Natural killer cell (primary cell): ENCODE results near the gene DHRS2. TPM values are rescaled to one million over a fixed set of nuclear protein-coding genes. Genes with fewer than 3 reads are reported as not detected.

Experiments used
- ATAC-seq, 3 donors: fragments of 150-1000 bp in 2 of 3; fragments of 200-7000 bp in 1 of 3; cut with Tn5 transposase; 1 replicate in 1 of 3; 2 replicates in 2 of 3; pipeline ENCODE4 v1.10.0; 2021; ENCODE audit warnings: mild to moderate bottlenecking in 2 of 3, moderate library complexity in 2 of 3
- DNase-seq, 2 donors: peaks; one replicate each; pipeline versions ENCODE4 v3.0.0 to v3.0.0-alpha.2; 2013 to 2021; ENCODE audit warnings: mixed read lengths in 1 of 2
- H3K27ac ChIP-seq: one replicate; pipeline ENCODE4 v1.5.1; 2013; ENCODE audit warnings: mild to moderate bottlenecking, low read length
- H3K27me3 ChIP-seq: one replicate; pipeline ENCODE4 v1.6.1; 2013; ENCODE audit warnings: low read length; ENCODE audit not compliant: control insufficient read depth, insufficient read depth
- H3K36me3 ChIP-seq: one replicate; pipeline ENCODE4 v1.6.1; 2013; ENCODE audit warnings: low read length; ENCODE audit not compliant: control insufficient read depth, insufficient read depth
- H3K4me1 ChIP-seq: one replicate; pipeline ENCODE4 v1.6.1; 2013; ENCODE audit warnings: low read length; ENCODE audit not compliant: control insufficient read depth, insufficient read depth
- H3K4me3 ChIP-seq: one replicate; pipeline ENCODE4 v1.5.1; 2013; ENCODE audit warnings: low read length
- H3K9me3 ChIP-seq: one replicate; pipeline ENCODE4 v1.6.1; 2013; ENCODE audit warnings: low read length; ENCODE audit not compliant: control insufficient read depth, insufficient read depth
- H3K27ac Mint-ChIP-seq, 2 donors: one replicate each; pipeline ENCODE4 v1.8.0; 2022; ENCODE audit warnings: mild to moderate bottlenecking in 2 of 2, mixed read lengths in 2 of 2, moderate library complexity in 1 of 2
- H3K27me3 Mint-ChIP-seq, 2 donors: one replicate each; pipeline ENCODE4 v1.8.0; 2022; ENCODE audit warnings: low read depth in 2 of 2, mixed read lengths in 2 of 2
- H3K36me3 Mint-ChIP-seq: one replicate; pipeline ENCODE4 v1.8.0; 2022; ENCODE audit warnings: mixed read lengths
- H3K4me1 Mint-ChIP-seq, 2 donors: one replicate each; pipeline ENCODE4 v1.8.0; 2022; ENCODE audit warnings: mixed read lengths in 2 of 2
- H3K4me3 Mint-ChIP-seq: one replicate; pipeline ENCODE4 v1.8.0; 2022; ENCODE audit warnings: mild to moderate bottlenecking, moderate library complexity, mixed read lengths
- H3K9me3 Mint-ChIP-seq, 2 donors: one replicate each; pipeline ENCODE4 v1.8.0; 2022; ENCODE audit warnings: mixed read lengths in 2 of 2
- WGBS: methylation state at CpG from one replicate; pipeline ENCODE4 v1.1.7; 2013; ENCODE audit warnings: missing lambda C conversion rate; ENCODE audit not compliant: insufficient coverage; 5-methylcytosine and 5-hydroxymethylcytosine counted together
- intact Hi-C: fragments of 100-400 bp; cut with micrococcal nuclease; formaldehyde crosslinking; loops from one replicate; pipeline ENCODE4 v1.14.2; 2022
- total RNA-seq, 4 donors: library from RNA; stranded (reverse); fragments of 120-200 nt in 1 of 4; gene quantifications; one replicate each; pipeline versions ENCODE4 v1.2.3 to v1.2.4, GENCODE V29; 2013 to 2022
- TF ChIP-seq, protein P1 (sequence below): fragments of 200-600 bp; IDR thresholded peaks from one replicate; pipeline ENCODE4 v1.8.0; 2022; ENCODE audit warnings: antibody characterized with exemption

DHRS2 gene
- total RNA-seq, 3 donors from 2014 or later (not counting 1 experiment from before 2014, with no cell fraction given) = 0.50 TPM; not detected in 2

DNA sequence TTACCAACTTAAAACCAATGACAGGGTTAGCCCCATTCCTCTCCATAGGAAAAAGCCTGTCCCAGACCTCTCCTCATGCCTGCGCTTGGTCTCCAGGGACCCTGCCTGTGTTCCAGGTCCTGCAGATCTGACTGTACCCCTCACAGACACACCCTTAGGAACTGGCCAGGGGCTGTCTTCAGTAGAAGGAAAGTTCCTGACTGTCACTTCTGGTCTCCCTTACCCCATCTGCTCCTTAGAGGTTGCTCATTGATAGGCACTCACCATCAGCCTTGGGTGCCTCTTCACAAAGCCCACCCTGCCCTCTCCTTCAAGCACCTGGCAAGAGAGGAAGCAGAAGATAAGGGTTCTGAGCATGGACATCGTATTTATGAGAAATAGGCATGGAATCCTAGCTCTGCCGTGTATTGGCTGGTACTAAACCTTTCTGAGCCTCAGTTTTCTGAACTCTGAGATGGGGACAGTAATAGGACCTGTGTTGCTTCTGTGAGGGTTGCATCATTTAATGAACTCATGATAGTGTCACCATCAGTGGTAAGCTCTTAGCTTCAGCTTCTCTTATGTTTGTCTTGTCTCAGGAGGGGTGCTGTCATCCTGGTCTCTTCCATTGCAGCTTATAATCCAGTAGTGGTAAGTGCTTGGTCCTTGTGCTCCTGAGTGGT is 7.5 kb downstream of the DHRS2 start:
- H3K9me3 Mint-ChIP-seq = no peaks in the 10 kb centered on the region

DNA sequence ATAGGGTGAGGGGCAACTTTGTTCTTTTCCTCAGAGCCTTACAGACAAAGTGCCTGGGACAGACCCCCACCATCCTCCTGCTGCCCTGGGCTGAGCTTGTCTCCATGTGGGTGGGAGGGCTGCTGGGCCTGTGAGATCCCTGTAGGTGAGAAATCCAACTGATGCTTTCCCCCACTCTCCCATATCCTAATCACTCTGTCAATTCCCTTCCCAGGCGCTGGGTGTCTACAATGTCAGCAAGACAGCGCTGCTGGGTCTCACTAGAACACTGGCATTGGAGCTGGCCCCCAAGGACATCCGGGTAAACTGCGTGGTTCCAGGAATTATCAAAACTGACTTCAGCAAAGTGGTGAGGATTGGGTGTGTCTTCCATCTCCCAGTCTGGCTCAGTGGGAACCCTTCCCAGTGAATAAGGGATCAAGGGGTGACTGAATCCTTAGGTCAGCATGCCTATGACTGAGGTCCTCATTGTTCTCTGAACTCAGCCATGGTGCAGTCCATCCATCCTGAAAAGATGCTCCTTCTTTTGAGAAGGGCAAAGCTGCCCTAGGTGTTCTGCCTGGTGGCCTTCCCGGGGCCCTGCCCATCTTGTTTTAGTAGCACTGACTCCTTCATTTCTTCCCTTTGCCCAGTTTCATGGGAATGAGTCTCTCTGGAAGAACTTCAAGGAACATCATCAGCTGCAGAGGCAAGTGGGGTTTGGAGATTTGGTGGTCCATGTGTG is 8.2 kb downstream of the DHRS2 start:
- TF ChIP-seq, protein P1, sequence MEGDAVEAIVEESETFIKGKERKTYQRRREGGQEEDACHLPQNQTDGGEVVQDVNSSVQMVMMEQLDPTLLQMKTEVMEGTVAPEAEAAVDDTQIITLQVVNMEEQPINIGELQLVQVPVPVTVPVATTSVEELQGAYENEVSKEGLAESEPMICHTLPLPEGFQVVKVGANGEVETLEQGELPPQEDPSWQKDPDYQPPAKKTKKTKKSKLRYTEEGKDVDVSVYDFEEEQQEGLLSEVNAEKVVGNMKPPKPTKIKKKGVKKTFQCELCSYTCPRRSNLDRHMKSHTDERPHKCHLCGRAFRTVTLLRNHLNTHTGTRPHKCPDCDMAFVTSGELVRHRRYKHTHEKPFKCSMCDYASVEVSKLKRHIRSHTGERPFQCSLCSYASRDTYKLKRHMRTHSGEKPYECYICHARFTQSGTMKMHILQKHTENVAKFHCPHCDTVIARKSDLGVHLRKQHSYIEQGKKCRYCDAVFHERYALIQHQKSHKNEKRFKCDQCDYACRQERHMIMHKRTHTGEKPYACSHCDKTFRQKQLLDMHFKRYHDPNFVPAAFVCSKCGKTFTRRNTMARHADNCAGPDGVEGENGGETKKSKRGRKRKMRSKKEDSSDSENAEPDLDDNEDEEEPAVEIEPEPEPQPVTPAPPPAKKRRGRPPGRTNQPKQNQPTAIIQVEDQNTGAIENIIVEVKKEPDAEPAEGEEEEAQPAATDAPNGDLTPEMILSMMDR = no peak
- no peak overlapping the region for H3K4me3 ChIP-seq
- DNase-seq = no peak
- no peaks in the 10 kb centered on the region for H3K9me3 Mint-ChIP-seq
- H3K27ac Mint-ChIP-seq = no peak overlapping the region
- no peaks in the 10 kb centered on the region for H3K4me1 ChIP-seq
- no peaks in the 10 kb centered on the region for H3K9me3 ChIP-seq
- no peaks in the 10 kb centered on the region for H3K27me3 ChIP-seq
- ATAC-seq = no peak
- no peaks in the 10 kb centered on the region for H3K36me3 ChIP-seq
- no peaks in the 10 kb centered on the region for H3K27me3 Mint-ChIP-seq
- intact Hi-C loops = no loop called here
- H3K36me3 Mint-ChIP-seq = no peaks in the 10 kb centered on the region
- 94% methylated on average over 5 of the region's 5 CpGs for WGBS
- no peak overlapping the region for H3K27ac ChIP-seq
- no peak overlapping the region for H3K4me3 Mint-ChIP-seq
- peaks cover 0 to 16% of the 10 kb centered on the region in 2 donors for H3K4me1 Mint-ChIP-seq

More for the DNA sequence above, 7.5 kb downstream of the DHRS2 start:
- no peaks in the 10 kb centered on the region for H3K27me3 Mint-ChIP-seq
- no peak overlapping the region for H3K4me3 Mint-ChIP-seq
- peaks cover 0 to 11% of the 10 kb centered on the region in 2 donors for H3K4me1 Mint-ChIP-seq
- Histone ChIP-seq H3K9me3 (no peaks in the 10 kb centered on the region), H3K4me1 (no peaks in the 10 kb centered on the region), H3K27ac (no peak overlapping the region), H3K36me3 (no peaks in the 10 kb centered on the region), H3K4me3 (no peak overlapping the region), H3K27me3 (no peaks in the 10 kb centered on the region)
- H3K27ac Mint-ChIP-seq = no peak overlapping the region
- TF ChIP-seq, protein P1 = no peak
- intact Hi-C loops = no loop called here
- no peak for ATAC-seq
- 91% methylated on average over 3 of the region's 3 CpGs for WGBS
- H3K36me3 Mint-ChIP-seq = no peaks in the 10 kb centered on the region
- DNase-seq = no peak

DNA sequence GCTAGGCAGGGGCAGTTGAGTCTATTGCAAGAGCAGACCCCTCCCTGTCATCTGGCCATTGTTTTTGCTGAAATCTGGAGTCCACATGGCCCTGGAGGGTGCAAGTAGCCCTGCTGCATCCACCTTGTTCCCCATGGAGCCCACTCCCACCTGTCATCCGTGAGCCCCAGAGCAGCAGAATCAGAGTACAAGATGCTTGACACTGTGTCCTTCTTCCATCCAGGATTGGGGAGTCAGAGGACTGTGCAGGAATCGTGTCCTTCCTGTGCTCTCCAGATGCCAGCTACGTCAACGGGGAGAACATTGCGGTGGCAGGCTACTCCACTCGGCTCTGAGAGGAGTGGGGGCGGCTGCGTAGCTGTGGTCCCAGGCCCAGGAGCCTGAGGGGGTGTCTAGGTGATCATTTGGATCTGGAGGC is 8.8 kb downstream of the DHRS2 start:
- Histone ChIP-seq H3K4me3 (no peak overlapping the region), H3K36me3 (no peaks in the 10 kb centered on the region), H3K4me1 (no peaks in the 10 kb centered on the region), H3K9me3 (no peaks in the 10 kb centered on the region), H3K27ac (no peak overlapping the region), H3K27me3 (no peaks in the 10 kb centered on the region)
- Mint-ChIP-seq H3K9me3 (no peaks in the 10 kb centered on the region), H3K36me3 (no peaks in the 10 kb centered on the region), H3K4me1 (peaks cover 0 to 16% of the 10 kb centered on the region in 2 donors), H3K27ac (peak overlapping the region in 1 of 2 donors; percentile 50), H3K27me3 (no peaks in the 10 kb centered on the region), H3K4me3 (no peak overlapping the region)
- WGBS = 91% methylated on average over 8 of the region's 8 CpGs
- TF ChIP-seq, protein P1 = no peak
- intact Hi-C loops = no loop called here
- no peak for DNase-seq
- no peak for ATAC-seq
